Heart right ventricle (tissue), 16 donors: ENCODE results near the gene WWTR1. TPM values are rescaled to one million over a fixed set of nuclear protein-coding genes. Genes with fewer than 3 reads are reported as not detected.

Experiments used
- ATAC-seq, 8 donors: fragments of 200-7000 bp; cut with Tn5 transposase; one replicate each; pipeline ENCODE4 v1.9.1; 2020; ENCODE audit warnings: mild to moderate bottlenecking in 8 of 8, moderate library complexity in 8 of 8, moderate number of reproducible peaks in 1 of 8
- DNase-seq, 2 donors: peaks; one replicate each; pipeline ENCODE4 v3.0.0-alpha.2; 2020
- H3K27ac ChIP-seq, 10 donors: fragments of 200-600 bp; sonication (generic) in 2 of 10; one replicate each; pipeline versions ENCODE4 v1.5.0 to v1.8.0; 2020 to 2022; ENCODE audit warnings: mild to moderate bottlenecking in 3 of 10
- H3K27me3 ChIP-seq, 7 donors: fragments of 200-600 bp; one replicate each; pipeline ENCODE4 v1.8.0; 2021 to 2022; ENCODE audit warnings: mild to moderate bottlenecking in 2 of 7
- H3K36me3 ChIP-seq, 9 donors: fragments of 200-600 bp; sonication (generic) in 1 of 9; one replicate each; pipeline versions ENCODE4 v1.5.0 to v1.8.0; 2020 to 2022; ENCODE audit warnings: mild to moderate bottlenecking in 2 of 9
- H3K4me1 ChIP-seq, 9 donors: fragments of 200-600 bp; sonication (generic) in 1 of 9; one replicate each; pipeline versions ENCODE4 v1.5.0 to v1.8.0; 2020 to 2022; ENCODE audit warnings: mild to moderate bottlenecking in 4 of 9
- H3K4me3 ChIP-seq, 10 donors: fragments of 200-600 bp; sonication (generic) in 2 of 10; one replicate each; pipeline versions ENCODE4 v1.5.0 to v1.8.0; 2020 to 2022; ENCODE audit warnings: mild to moderate bottlenecking in 7 of 10, moderate library complexity in 2 of 10
- H3K9me3 ChIP-seq, 11 donors: fragments of 200-600 bp in 10 of 11; sonication (generic) in 2 of 11; one replicate each; pipeline versions ENCODE4 v1.5.0 to v1.8.0; 2013 to 2022; ENCODE audit warnings: mild to moderate bottlenecking in 2 of 11, control low read depth in 1 of 11, moderate library complexity in 1 of 11
- WGBS, 2 donors: extraction: QIAGEN DNeasy Blood & Tissue Kit; methylation state at CpG; one replicate each; pipeline ENCODE4 v1.1.7; 2013; ENCODE audit warnings: inconsistent platforms in 1 of 2; 5-methylcytosine and 5-hydroxymethylcytosine counted together
- intact Hi-C, 10 donors: fragments of 100-400 bp; cut with DNase I; formaldehyde crosslinking; loops; one replicate each; pipeline versions ENCODE4 v1.11.1 to v1.14.2; 2022
- polyA plus RNA-seq, 2 donors: library from polyadenylated mRNA; stranded (reverse); fragments of 200-250 nt; gene quantifications; one replicate each; pipeline ENCODE4 v1.2.3, GENCODE V29; 2013
- total RNA-seq, 10 donors: library from RNA; stranded (reverse); fragmentation: NEBNext Ultra II Directional in 3 of 10; extraction: Animal tissue kit (Norgen Biotek cat#: 25700) in 3 of 10; gene quantifications; one replicate each; pipeline versions ENCODE4 v1.2.1 to v1.2.4, GENCODE V29; 2021 to 2023
- TF ChIP-seq, protein P1 (sequence below), 9 donors: fragments of 200-600 bp; sonication (generic) in 2 of 9; IDR thresholded peaks; one replicate each; pipeline versions ENCODE4 v1.5.0 to v1.8.0; 2021 to 2022; ENCODE audit warnings: antibody characterized with exemption in 9 of 9, mild to moderate bottlenecking in 5 of 9, moderate library complexity in 1 of 9
- donor health status: Arrhythmogenic right ventricular cardiomyopathy.
- donor health status: ischemic (EF 13 %, LVEDD 7.1; RV severe dilation, severe dysfunction).
- donor health status: healthy with polysubstance abuse.
- donor health status: DM: no; HTN: yes; CAD: no.
- donor health status: DM: no; HTN: no; CAD: no.
- donor health status: ischemic (EF 25% LVEDD 6.9; RV normal size, moderate dysfunction).
- donor health status: ischemic (EF 25% LVEDD 5.7; RV mildly dilated, moderate dysfunction).
- donor health status: healthy.
- donor health status: DM: yes; HTN: yes; CAD: no.
- donor health status: Ischemic cardiomyopathy.
- donor health status: ischemic (EF 35%, LVEDD 5.7; RV mildly dilated, moderate dysfunction).
- donor health status: nonischemic (EF 11% LVEDD 7.7; RV severe dilation, severe dysfunction).
- donor health status: DM: yes; HTN: yes; CAD: no.
- donor health status: PGD.
- donor health status: ischemic (EF 29% LVEDD 5.4; RV normal size, mild dysfunction).
- donor health status: nonischemic (EF 23%, LVEDD 6.1; RV moderate dilation, normal function).

The WWTR1 gene
- total and polyA plus RNA-seq, 12 donors: 19.5 to 78.6 (median 40.3) TPM

DNA sequence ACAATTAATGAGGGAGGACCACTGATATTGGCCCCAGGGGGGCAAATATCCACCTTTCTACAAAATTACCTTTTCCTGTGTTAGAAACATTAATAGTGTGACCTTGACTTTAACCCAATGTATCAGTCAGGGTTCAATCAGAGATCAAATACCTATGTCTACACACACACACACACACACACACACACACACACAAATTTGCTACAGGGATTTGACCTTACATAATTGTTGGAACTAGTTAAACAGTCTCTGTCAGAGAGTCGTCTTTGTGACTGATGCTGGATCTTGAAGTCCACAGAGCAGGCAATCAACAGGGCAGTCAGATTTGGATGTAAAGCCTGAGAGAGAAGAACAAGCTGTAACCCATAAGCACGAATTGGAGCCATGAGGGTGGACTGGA, 150.9 kb downstream of the WWTR1 start:
- Histone ChIP-seq H3K27ac (peak overlapping the region in 1 of 10 donors; percentile 28), H3K9me3 (no peaks in the 10 kb centered on the region), H3K4me1 (peaks cover 0 to 22% (median 11%) of the 10 kb centered on the region in 9 donors), H3K27me3 (no peaks in the 10 kb centered on the region), H3K4me3 (peak overlapping the region in 3 of 10 donors; percentile 6 to 30 (median 24)), H3K36me3 (no peaks in the 10 kb centered on the region)
- no peak for DNase-seq
- 44 to 59% methylated on average over 2 of the region's 2 CpGs for WGBS, 2 donors
- intact Hi-C loops: loop anchor here in 2 of 10 donors (10.0 kb wide), 2 partner anchors 268 to 382 kb away; partner anchors contain the start of gene HPS3 (in 1 of the 2)
- ATAC-seq: peak in 1 of 8 donors; percentile 8
- TF ChIP-seq, protein P1, sequence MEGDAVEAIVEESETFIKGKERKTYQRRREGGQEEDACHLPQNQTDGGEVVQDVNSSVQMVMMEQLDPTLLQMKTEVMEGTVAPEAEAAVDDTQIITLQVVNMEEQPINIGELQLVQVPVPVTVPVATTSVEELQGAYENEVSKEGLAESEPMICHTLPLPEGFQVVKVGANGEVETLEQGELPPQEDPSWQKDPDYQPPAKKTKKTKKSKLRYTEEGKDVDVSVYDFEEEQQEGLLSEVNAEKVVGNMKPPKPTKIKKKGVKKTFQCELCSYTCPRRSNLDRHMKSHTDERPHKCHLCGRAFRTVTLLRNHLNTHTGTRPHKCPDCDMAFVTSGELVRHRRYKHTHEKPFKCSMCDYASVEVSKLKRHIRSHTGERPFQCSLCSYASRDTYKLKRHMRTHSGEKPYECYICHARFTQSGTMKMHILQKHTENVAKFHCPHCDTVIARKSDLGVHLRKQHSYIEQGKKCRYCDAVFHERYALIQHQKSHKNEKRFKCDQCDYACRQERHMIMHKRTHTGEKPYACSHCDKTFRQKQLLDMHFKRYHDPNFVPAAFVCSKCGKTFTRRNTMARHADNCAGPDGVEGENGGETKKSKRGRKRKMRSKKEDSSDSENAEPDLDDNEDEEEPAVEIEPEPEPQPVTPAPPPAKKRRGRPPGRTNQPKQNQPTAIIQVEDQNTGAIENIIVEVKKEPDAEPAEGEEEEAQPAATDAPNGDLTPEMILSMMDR (IDR thresholded peaks at IDR 0.05): no peak

DNA sequence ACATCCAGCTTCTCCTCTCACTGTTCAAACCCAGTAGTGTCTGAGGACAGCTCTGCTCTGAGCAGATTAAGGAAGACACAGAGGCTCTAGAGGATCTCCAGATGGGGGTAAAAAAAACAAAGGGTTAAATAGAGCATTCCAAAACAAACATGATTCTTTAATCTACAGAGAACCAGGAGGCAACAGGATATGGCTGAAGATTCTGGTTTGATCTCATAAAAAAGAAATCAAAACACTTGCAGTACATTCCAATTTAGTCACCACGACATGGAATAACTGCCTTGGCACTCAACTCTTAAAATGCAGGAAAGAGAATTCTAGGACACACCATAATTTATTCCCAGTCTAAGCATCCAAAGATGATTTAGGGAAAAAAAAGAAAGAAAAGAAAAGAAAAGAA, 151.3 kb downstream of the WWTR1 start:
- Histone ChIP-seq H3K4me1 (peaks cover 0 to 22% (median 11%) of the 10 kb centered on the region in 9 donors), H3K4me3 (no peak overlapping the region), H3K27ac (no peak overlapping the region), H3K9me3 (no peaks in the 10 kb centered on the region), H3K27me3 (no peaks in the 10 kb centered on the region), H3K36me3 (no peaks in the 10 kb centered on the region)
- intact Hi-C loops: loop anchor here in 2 of 10 donors (10.0 kb wide), 2 partner anchors 268 to 382 kb away; partner anchors contain the start of gene HPS3 (in 1 of the 2)
- 50 to 60% methylated on average over 1 of the region's 1 CpG for WGBS, 2 donors
- TF ChIP-seq, protein P1 (IDR thresholded peaks at IDR 0.05): no peak
- no peak for ATAC-seq
- no peak for DNase-seq

DNA sequence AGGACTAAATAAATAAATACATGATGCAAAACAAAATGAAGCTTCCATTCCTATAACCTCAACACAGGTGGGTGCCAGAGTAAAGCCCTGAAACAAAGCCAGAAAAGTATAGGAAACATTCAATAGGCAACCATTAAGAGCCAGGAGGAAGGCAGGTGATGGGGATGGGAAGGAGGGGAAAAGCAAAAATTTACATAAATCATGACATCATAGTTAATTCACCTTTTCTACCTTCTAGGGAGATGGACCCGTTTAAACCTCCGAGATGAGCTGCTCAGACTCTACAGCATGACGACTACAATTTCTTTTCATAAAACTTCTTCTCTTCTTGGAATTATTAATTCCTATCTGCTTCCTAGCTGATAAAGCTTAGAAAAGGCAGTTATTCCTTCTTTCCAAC, 155.4 kb downstream of the WWTR1 start:
- Histone ChIP-seq H3K27me3 (no peaks in the 10 kb centered on the region), H3K9me3 (no peaks in the 10 kb centered on the region), H3K4me3 (no peak overlapping the region), H3K4me1 (peaks cover 0 to 9% (median 3%) of the 10 kb centered on the region in 9 donors), H3K27ac (no peak overlapping the region), H3K36me3 (no peaks in the 10 kb centered on the region)
- ATAC-seq (no peak), DNase-seq (no peak)
- WGBS, 2 donors: 74 to 83% methylated on average over 3 of the region's 3 CpGs
- intact Hi-C loops: loop anchor here in 2 of 10 donors (10.0 kb wide), 2 partner anchors 272 to 378 kb away; partner anchors contain the start of gene HPS3 (in 1 of the 2)
- TF ChIP-seq, protein P1 (IDR thresholded peaks at IDR 0.05): no peak

DNA sequence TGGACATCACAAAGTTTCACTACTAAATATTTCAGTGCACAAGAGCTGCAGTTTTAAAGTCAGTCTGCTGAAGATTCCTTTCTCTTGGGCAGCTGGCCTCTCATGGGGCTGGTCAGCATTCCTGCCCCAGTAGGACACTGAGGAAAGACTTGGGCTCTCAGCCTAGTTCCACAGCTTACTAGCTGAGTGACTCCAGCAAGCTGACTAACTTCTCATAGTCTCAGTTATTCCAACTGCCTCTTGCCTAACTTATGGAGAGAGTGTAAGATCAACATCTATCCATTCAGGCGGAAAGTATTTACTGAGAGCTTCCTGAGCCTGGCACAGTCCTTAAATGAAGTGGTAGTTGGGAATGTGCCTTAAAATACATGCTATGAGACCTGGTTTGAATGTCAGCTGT, 156.3 kb downstream of the WWTR1 start:
- H3K9me3 ChIP-seq: no peaks in the 10 kb centered on the region
- TF ChIP-seq, protein P1 (IDR thresholded peaks at IDR 0.05): no peak
- H3K36me3 ChIP-seq: no peaks in the 10 kb centered on the region
- peaks cover 0 to 1% (median 0%) of the 10 kb centered on the region in 9 donors for H3K4me1 ChIP-seq
- H3K4me3 ChIP-seq: no peak overlapping the region
- ATAC-seq: no peak
- DNase-seq: no peak
- no peaks in the 10 kb centered on the region for H3K27me3 ChIP-seq
- no peak overlapping the region for H3K27ac ChIP-seq
- intact Hi-C loops: loop anchor here in 2 of 10 donors (10.0 kb wide), 2 partner anchors 273 to 377 kb away; partner anchors contain the start of gene HPS3 (in 1 of the 2)
- 83 to 92% methylated on average over 1 of the region's 1 CpG for WGBS, 2 donors
